Nephron progenitor cell (in vitro differentiated cells): ENCODE results near the gene WNT5B.

Experiments used
- DNase-seq: peaks from one replicate; pipeline ENCODE4 v3.0.0; 2021
- H3K27ac Mint-ChIP-seq: 2 replicates; pipeline ENCODE4 v1.8.0; 2021; ENCODE audit warnings: mild to moderate bottlenecking, moderate library complexity, mixed read lengths
- H3K27me3 Mint-ChIP-seq: 2 replicates; pipeline ENCODE4 v1.8.0; 2021; ENCODE audit warnings: mild to moderate bottlenecking, low read depth, mixed read lengths; ENCODE audit not compliant: poor library complexity
- H3K36me3 Mint-ChIP-seq: 2 replicates; pipeline ENCODE4 v1.8.0; 2021; ENCODE audit warnings: low read depth, mixed read lengths
- H3K4me1 Mint-ChIP-seq: 2 replicates; pipeline ENCODE4 v1.8.0; 2021; ENCODE audit warnings: mixed read lengths
- H3K4me3 Mint-ChIP-seq: 2 replicates; pipeline ENCODE4 v1.8.0; 2021; ENCODE audit warnings: mild to moderate bottlenecking, moderate library complexity, mixed read lengths
- H3K9me3 Mint-ChIP-seq: 2 replicates; pipeline ENCODE4 v1.8.0; 2021; ENCODE audit warnings: mild to moderate bottlenecking, moderate library complexity, mixed read lengths
- TF ChIP-seq, protein P1 (sequence below): fragments of 200-600 bp; sonication (generic); IDR thresholded peaks from 2 replicates; pipeline ENCODE4 v1.5.0; 2021; ENCODE audit warnings: antibody characterized with exemption

The WNT5B gene

DNA sequence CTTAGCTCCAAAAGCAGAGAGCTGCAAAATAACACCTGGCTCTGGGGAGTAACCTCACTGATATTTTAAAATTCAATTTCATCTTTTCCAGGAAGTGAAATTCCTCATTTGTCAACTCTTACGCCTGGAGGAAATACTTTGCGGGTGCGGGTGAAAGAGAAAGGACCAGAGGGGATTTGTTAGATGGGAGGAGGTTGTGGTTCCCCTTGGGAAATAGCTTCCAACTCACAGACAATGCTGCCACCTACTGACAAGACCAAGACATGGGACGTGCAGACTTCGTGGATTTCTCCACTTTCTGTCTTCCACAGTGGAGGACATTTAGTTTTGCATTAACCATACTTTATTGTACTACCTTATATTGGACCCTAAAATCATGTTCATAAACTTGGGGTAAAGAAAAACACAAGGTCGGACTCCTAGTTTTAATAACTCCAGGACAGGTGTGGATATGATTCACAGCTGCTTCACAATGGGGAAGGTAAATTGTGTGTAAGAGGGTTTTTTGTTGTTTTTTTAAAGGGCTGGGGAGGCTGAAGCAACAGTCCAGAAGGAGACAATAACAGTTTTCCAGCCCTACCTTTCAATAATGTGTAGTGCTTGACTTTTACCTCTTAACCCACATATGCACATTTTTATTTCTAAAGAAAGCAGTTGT lies 45.5 kb upstream of the WNT5B start:
- Mint-ChIP-seq H3K4me3 (no peak overlapping the region), H3K36me3 (peaks cover 4% of the 10 kb centered on the region), H3K27me3 (peaks cover 8% of the 10 kb centered on the region), H3K9me3 (no peaks in the 10 kb centered on the region), H3K4me1 (peaks cover 72% of the 10 kb centered on the region), H3K27ac (no peak overlapping the region)
- TF ChIP-seq, protein P1, sequence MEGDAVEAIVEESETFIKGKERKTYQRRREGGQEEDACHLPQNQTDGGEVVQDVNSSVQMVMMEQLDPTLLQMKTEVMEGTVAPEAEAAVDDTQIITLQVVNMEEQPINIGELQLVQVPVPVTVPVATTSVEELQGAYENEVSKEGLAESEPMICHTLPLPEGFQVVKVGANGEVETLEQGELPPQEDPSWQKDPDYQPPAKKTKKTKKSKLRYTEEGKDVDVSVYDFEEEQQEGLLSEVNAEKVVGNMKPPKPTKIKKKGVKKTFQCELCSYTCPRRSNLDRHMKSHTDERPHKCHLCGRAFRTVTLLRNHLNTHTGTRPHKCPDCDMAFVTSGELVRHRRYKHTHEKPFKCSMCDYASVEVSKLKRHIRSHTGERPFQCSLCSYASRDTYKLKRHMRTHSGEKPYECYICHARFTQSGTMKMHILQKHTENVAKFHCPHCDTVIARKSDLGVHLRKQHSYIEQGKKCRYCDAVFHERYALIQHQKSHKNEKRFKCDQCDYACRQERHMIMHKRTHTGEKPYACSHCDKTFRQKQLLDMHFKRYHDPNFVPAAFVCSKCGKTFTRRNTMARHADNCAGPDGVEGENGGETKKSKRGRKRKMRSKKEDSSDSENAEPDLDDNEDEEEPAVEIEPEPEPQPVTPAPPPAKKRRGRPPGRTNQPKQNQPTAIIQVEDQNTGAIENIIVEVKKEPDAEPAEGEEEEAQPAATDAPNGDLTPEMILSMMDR, result peak; percentile 90
- DNase-seq, result peak; percentile 74

DNA sequence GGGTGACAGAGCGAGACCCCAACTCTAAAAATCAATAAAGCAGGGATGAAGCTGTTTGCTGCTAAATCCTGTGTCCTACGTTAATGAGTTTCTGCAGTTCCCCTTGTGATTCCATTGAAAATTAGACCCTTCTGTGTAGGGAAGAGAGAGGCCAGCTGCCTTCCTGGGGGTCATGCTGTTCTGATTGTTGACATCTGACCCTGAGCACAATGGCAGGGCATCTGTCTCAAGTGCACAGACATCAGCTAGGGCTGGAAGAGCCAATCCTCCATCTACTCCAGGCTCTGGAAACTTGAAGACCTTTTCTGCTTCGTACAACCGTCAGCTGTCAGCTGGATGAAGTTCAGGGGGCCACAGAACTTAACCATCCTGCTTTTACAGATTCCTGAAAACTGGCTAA lies 44.7 kb upstream of the WNT5B start:
- peaks cover 4% of the 10 kb centered on the region for H3K36me3 Mint-ChIP-seq
- TF ChIP-seq, protein P1, result no peak
- H3K27me3 Mint-ChIP-seq, result peaks cover 8% of the 10 kb centered on the region
- no peak overlapping the region for H3K4me3 Mint-ChIP-seq
- H3K9me3 Mint-ChIP-seq, result no peaks in the 10 kb centered on the region
- H3K27ac Mint-ChIP-seq, result peak overlapping the region; percentile 66
- H3K4me1 Mint-ChIP-seq, result peaks cover 72% of the 10 kb centered on the region
- no peak for DNase-seq

DNA sequence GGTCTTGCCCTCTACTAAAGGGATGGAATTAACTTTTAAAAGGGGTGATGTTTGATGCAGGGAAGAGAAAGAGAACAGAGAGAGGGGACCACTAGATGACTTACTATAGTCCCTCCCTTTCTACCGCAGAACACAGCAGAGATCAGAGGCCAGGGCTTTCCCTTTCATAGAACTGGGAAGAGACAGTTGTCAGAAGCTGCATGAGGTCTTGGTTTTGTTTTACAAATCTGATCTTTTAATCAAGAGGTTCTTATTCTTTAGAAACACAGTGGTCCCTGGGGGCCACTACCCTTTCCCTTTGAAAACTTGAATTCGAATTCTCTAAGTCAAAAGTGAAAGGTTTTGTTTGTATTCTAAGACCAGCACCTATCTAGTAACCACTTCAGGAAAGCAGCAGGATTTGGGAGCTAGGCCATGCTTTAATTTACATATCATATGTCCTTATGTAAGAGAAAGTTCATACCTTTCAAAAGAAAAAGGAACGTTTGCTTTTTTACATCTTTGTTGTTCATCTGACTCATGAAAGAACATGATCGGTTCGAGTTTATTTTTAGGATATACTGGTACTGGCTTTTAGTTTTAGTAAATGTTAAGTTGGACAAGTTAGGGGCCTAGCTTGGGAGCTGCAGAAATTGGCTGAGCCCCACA lies 41.0 kb upstream of the WNT5B start:
- Mint-ChIP-seq H3K4me3 (peak overlapping the region; percentile 15), H3K27me3 (no peaks in the 10 kb centered on the region), H3K4me1 (peaks cover 74% of the 10 kb centered on the region), H3K36me3 (peaks cover 4% of the 10 kb centered on the region), H3K9me3 (no peaks in the 10 kb centered on the region), H3K27ac (no peak overlapping the region)
- TF ChIP-seq, protein P1, result no peak
- no peak for DNase-seq

DNA sequence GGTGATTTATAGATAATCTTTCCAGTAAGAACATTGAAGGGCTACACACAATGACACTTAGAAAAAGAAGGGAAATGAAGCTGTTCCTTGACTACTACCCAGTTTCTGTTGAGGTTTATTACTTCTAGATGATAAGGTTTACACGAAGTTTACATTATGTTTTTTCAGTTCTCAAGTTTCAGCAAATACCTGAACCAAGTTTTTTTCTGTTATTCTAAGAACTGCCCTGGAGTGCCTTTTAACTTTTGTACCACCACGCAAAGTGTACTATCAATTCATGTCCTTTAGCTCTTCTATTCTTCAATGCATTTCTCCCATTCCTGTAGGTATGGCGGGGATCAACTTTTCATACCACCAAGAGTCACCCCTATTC lies 40.5 kb upstream of the WNT5B start:
- Mint-ChIP-seq H3K4me3 (peak overlapping the region; percentile 53), H3K36me3 (peaks cover 4% of the 10 kb centered on the region), H3K9me3 (no peaks in the 10 kb centered on the region), H3K27ac (no peak overlapping the region), H3K4me1 (peaks cover 72% of the 10 kb centered on the region), H3K27me3 (no peaks in the 10 kb centered on the region)
- TF ChIP-seq, protein P1, result no peak
- DNase-seq, result no peak

DNA sequence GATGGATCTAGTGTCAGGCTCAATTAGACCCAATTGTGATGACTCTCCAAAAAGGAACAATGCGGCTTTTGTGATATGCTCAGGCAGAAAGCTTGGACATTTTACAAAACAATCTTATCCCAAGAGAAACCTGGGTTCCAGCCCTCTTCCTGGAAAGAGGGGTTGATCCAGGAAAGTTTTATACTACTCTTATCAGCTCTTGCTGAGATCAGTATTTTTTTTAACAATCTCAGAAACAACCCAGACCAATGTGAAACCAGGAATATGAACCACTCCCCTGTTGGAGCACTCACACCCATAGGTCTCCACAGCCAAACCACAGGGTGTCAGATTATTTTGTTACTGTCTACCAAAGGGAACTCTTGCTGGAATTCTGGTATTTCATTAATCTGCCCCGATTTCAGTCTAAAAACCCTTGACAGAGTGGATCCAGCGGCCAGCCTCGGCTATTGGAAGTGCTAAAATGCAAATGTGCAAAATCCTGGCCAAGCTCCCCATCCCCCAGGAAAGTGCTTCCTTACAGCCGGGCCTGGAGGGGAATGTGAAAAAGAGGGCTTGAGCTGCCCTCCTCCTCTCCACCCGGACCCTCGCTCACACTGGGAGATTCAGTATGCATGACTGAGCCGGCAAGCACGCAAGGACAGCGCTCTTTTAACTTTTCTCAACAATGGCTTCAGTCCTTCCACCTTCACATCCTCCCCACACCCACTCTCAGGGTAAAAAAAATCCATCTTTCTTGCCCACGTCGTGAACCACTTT lies 38.6 kb upstream of the WNT5B start:
- peak; percentile 65 for DNase-seq
- Mint-ChIP-seq H3K27me3 (peaks cover 4% of the 10 kb centered on the region), H3K27ac (no peak overlapping the region), H3K4me3 (peak overlapping the region; percentile 85), H3K36me3 (peaks cover 4% of the 10 kb centered on the region), H3K9me3 (no peaks in the 10 kb centered on the region), H3K4me1 (peaks cover 66% of the 10 kb centered on the region)
- TF ChIP-seq, protein P1, result no peak
